GM19372 (cell line): ENCODE data around the gene PTPRU.

ENCODE experiments used
- ATAC-seq: cut with Tn5 transposase; IDR thresholded peaks from one replicate; pipeline ENCODE4 v1.9.1; 2021; ENCODE audit warnings: mild to moderate bottlenecking, low read depth, moderate library complexity; ENCODE audit not compliant: unreplicated experiment

PTPRU gene

DNA sequence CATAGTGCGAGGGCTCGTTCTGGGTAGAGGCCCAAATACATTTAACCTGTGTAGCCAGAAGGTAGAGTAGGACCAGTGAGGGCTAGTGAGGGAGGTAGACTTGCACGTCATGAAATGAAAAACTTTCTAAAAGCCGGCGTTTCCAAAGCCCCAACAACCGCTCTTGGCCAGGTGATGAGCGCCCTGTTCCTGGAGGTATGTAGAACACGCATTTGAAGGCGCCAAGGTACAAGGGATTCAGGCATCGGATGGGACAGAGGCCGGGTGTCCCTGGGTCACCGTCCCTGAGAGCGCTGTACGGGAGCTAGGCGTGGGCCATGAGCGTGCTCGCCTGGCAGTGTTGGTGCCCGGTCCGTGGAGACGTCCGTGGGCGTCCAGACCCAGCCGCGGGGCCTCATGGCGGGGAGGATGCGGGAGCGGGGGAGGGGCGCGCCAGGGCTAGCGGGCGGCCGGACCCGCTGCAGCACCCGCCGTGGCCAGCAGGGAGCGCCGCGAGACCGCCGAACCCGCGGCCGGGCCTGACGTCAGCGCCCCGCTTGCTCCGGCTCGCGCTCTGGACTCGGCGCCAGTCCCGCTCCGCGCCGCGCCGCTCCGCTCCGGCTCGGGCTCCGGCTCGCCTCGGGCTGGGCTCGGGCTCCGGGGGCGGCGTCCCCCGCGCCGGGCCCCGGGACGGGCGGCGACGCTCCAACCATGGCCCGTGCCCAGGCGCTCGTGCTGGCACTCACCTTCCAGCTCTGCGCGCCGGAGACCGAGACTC is at the start of gene PTPRU:
Gene PTPRU (plus strand): TSS at position 568 of the 757 bp plus-strand sequence. CDS start 123 bp downstream, at position 691.
- peak; percentile 75 for ATAC-seq

DNA sequence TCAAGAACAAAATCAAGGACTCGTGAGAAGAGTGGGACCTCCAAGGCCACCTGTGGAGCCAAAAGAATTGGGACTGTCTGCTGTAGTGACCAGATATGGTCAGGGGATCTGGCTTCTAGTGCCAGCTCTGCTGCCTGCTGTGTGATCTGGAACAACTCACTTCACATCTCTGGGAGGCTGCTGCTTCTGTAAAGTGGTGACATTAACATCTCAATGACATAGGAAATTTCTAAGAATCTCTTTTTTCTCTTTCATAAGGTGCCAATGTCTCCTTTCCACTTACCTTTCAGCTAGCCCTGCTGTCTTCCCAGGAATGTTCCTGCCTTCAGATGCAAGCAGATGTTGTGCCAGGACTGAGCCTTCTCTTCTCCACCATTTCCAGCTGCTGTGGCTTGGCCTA is 49.6 kb upstream of the PTPRU start:
- ATAC-seq = no peak

DNA sequence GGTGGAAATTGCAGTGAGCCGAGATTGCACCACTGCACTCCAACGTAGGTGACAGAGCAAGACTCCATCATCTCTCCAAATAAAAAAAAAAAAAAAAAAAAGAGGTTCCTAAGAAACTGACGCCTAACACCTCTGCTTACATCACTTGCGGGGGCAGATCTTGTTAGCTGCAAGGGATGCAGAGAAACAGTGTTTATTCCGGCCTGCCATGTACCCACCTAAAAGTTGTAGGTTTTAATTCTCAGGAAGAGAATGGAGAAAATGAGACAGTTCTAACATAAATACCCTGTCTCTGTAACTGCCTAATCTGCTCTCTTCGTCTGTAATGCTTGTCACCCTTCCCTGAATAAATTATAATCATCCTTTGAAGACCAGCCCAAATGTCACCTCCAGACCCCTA is 45.6 kb upstream of the PTPRU start:
- no peak for ATAC-seq

GRCh38 chr1:29193879-29194455 is 42.4 kb upstream of the PTPRU start:
- no peak for ATAC-seq

DNA sequence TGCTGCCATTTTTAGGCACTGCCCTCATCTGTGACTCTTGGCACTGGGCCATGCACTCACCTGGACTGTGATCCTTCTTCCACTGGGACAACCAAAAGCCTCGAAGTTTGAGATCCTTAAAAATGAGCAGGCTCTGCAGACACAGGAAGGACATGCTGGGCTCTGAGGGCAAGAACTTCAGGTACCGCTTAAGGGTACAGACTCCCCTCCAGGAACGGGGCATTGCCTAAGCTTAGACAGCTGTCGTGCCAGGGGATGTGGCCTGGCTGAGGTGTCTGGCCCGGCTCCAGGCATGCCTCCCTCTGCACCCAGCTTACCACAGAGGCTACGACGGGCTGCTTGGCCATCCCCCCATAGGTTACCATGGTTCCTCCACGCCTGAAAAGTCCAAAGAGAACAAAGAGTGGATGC is 40.4 kb upstream of the PTPRU start:
- ATAC-seq = no peak

DNA sequence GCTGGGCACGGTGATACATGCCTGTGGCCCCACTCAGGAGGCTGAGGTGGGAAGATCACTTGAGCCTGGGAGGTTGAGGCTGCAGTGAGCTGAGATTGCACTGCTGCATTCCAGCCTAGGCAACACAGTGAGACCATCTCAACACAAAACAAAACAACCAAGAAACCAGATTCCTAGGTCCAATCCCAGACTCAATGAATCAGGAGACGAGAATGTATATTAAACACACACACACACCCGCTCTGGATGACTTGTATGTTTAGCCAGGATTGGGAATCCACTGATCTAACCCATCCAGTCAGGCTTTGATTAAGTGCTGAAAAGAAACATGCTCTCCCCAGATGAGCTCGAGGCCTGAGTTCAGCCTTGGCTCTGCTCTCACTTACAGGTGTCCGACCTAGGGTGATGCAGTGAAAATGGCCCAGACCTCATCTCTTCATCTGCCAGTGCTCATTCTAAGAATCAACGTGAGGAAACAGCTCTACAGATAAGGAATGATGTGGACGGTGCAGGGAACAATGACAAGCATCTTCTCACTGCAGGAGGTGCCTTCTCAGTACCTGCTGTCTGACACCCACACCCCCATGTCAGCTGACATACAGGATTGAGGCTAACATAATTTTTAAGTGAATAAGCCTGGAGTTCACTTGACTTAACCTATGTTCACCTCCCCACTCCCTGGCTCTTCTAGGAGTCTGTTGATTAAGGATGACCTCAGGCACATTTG is 39.3 kb upstream of the PTPRU start:
- no peak for ATAC-seq

DNA sequence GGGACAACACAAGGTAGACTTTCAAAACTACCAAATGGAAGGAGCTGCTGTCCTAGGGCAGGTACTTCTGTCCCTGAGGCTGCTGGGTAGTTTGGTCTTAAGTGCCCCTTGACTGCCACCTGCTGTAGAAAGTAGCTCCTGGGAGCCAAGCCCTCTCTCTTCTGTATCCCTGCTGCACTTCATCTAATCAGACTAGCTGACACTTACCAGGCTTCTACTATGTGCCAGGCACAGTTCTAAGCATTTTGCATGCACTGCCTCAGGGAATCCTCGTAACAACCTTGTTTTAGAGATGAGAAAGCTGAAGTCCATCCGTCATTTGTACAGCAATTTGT is 38.8 kb upstream of the PTPRU start:
- ATAC-seq = no peak

DNA sequence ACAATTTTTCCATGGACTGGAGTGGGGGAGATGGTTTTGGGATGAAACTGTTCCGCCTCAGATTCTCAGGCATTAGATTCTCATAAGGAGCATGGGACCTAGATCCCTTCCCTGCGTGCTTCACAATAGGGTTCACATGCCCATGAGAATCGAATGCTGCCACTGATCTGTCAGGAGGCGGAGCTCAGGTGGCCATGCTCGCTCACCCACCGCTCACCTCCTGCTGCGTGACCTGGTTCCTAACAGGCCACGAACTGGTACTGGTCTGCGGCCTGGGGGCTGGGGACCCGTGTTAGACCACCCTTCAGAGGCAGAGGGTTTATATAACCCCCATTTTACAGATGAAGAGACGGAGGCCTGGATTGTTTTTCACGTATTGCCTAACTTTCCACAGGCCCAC is 38.3 kb upstream of the PTPRU start:
- no peak for ATAC-seq

GRCh38 chr1:29200906-29201594 is 35.3 kb upstream of the PTPRU start:
- no peak for ATAC-seq

DNA sequence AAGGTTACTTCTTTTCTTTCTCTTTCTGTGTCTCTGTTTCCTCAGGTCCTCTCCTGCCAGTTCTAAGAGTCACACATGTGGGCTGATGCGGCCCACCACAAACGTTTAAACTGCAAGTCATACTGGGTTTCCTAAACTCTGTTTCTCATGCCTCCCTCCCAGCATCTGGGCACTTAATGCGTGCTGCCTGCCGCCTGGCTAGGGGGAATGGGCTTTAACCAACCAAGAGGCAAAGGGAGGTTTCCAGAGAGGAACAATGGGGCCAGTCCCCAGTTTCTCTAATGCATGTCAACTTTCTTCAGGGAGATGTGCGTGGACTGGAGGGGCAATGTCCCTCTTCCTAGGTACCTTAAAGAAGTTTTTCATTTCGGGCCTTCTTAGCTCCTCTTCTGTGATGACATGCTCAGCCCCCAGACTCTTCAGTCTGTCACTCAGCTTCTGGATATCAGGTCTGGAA is 34.7 kb upstream of the PTPRU start:
- no peak for ATAC-seq

DNA sequence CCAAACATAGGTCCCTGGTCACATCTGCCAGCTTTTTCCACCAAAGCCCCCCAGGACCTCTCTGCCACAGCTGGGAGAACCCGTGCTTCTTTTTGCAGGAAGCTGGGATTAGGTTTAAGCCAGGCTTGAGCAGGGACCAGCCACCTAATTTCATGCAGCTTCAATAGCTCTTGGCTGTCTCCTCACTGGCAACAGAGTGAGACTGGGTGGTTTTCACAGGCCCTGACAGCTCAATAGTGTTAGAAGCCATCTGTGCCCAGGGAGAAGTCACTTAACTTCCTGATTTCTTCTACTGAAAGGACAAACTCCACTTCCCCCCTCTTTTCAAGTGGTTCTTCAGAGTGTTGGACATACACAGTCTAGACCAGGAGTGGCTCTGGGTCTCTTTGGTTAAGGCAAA is 34.3 kb upstream of the PTPRU start:
- no peak for ATAC-seq

GRCh38 chr1:29202584-29203340 is 33.6 kb upstream of the PTPRU start:
- no peak for ATAC-seq

- ATAC-seq = no peak
Measured at GRCh38 chr1:29208442-29208841, 27.9 kb upstream of the PTPRU start.

- no peak for ATAC-seq
Measured at GRCh38 chr1:29209173-29209572, 27.1 kb upstream of the PTPRU start.

GRCh38 chr1:29210278-29211085 is 25.8 kb upstream of the PTPRU start:
- no peak for ATAC-seq

DNA sequence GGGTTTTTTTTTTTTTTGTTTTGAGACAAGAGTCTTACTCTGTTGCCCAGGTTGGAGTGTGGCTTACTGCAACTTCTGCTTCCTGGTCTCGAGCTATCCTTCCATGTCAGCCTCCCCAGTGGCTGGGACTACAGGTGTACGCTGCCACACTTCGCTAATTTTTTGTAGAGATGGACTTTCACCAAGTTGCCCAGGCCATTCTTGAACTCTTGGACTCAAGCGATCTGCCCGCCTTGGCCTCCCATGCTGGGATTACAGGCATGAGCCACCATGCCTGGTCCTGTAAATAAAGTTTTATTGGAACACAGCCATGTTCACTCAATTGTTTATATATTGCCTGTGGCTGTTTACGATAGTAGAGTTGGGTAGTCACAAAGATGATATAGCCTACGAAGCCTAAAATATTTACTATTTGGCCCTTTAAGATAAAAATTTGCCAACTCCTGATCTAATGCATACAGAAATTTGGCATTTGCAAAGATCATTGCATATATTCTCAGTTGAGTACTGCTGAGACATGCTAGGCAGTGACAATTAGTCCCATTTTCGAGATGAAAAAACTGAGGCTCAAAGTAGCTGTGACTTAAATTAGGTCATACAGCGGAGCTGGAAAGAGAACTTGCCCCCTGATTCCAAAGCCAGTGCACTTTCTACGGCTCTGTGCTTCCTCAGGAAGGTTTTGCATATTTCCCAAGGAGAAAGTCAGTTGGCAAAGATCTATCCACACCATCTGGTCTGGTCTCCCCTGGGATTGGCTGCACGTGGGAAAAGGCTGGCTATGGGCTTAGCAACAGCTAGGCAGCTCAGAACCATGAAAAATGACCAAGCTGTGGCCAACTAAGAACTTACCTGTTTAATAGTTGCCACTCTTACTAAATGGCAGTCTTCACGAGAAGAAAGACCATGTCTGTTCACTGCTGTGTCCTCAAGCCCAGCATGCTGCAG is 25.0 kb upstream of the PTPRU start:
- ATAC-seq = no peak

DNA sequence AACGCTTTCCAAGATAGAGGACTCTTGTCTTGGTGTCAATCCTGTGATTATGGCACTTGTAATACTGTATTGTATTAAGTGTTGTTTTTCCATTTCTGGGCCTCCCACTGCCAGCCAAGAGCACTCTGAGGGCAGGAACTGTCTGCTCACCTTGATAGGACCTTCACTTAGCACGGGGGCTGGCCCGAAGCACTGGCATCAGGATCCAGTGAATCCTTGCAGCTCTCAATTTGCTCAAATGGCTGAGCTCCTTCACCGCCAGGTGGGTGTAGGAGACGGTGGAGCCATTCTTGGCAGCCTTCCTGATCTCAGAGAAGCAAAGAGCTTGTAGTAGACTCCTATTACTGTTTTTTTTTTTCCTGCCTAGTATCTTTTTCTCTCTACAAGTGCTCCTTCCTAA is 23.3 kb upstream of the PTPRU start:
- no peak for ATAC-seq

- no peak for ATAC-seq
Measured at GRCh38 chr1:29217633-29218032, 18.7 kb upstream of the PTPRU start.

DNA sequence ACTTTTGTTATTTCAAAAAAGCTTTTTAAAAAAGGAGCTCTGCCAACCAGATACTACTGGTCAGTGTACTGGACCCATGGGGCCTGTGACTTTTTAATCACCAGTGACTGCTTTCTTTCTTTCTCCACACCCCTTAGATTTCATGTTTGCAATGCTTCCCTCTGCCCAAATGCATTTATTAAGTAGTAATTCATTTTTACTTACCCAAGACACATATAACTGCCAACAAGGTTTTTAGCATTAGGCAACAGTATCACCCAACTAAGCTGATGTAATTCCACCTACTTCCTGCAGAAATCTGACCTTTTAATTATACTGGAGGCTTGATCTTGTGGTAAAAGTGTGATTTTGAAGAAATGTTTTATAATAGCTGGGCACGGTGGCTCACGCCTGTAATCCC is 18.1 kb upstream of the PTPRU start:
- no peak for ATAC-seq
